GM18907 (cell line): ENCODE results near the gene MRPL34.
"Not testable (repeated sequence)": the region's sequence is repeated elsewhere in the genome, so short reads cannot be mapped to it uniquely, and the experiment has no call there.

Source experiments
- ATAC-seq: cut with Tn5 transposase; IDR thresholded peaks from one replicate; pipeline ENCODE4 v1.9.1; 2021; ENCODE audit warnings: mild to moderate bottlenecking, moderate library complexity; ENCODE audit not compliant: unreplicated experiment

MRPL34 gene

DNA sequence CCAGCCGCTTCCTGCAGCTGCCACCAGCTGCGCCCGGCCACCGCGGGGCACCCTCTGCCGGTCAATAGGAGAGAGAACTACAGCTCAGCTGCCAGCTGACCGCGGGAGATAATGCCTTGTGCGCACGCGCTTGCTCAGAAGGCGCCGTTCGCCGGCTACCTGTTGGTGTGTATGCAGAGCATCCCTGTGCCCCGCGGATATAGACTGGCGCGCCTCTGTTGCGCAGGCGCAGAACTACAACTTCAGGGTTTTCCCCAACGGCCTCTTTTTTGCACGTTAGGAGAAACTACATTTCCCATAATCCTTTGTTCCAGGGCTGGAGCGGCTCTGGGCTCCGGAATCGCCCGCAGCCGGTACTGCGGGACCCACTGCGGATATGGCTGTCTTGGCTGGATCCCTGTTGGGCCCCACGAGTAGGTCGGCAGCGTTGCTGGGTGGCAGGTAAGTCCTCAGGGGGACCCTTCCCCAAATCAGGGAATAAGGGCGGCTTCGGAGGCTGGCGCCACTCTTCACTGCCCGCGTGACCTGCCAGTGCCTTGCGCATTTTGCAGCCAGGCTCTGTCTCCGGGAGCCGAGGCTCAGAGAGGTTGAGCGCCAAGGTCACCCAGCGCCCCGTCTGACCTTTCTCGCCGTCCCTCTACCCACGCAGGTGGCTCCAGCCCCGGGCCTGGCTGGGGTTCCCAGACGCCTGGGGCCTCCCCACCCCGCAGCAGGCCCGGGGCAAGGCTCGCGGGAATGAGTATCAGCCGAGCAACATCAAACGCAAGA, at the start of gene MRPL34:
Gene MRPL34, plus strand, starts transcription at position 356 of the 768 bp plus-strand sequence. Its CDS starts 21 bp downstream, at position 377.
- peak; percentile 74 for ATAC-seq

DNA sequence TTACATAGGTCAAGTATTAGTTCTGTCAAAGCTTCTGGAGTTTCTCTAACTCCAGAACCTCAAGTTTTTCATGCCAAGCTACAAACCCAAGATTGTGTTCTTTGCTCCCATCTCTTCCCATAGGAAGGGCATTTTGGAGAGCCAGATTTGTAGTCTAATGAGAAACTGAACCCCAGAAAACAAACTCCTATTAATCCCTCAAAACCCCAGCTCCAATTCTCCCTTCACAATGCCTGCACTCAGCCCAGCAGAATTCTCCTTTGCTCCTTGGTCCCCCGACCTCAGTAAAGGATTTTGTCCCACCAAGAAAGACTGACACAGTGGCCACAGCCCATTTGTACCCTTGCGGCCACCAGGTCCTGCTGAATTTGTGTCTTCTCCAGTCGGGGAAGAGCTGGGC, 49.5 kb upstream of the MRPL34 start:
- no peak for ATAC-seq

DNA sequence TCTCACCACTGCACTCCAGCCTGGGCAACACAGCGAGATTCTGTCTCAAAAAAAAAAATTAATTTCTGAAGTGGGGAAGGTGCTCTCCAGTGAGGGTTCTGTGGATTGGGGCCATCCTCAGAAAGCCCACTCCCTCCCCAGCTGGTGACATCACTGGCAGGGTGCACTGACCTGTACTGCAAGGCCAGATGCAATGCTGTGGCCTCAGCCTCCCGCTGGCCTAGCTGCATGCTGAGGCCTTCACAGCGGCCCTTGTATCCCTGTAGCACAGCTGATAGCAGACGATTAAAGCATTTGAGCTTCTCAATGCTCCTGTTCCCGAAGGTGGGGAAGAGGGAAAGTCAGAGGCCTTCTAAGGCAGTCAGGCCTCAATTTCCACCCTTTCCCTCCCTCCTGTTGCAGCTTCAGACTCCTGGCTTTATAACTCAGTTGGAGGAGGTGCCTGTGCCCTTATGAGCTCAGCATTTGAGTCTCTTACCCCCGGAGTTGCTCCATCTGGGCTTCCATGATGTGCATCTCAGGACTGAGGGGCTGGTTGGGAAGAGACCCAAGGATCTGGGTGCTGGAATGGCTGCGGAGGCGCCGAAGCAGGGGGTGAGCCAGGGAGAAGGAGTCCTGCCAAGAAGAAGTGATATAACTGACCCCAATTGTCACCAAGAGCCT, 46.4 kb upstream of the MRPL34 start:
- ATAC-seq = no peak

DNA sequence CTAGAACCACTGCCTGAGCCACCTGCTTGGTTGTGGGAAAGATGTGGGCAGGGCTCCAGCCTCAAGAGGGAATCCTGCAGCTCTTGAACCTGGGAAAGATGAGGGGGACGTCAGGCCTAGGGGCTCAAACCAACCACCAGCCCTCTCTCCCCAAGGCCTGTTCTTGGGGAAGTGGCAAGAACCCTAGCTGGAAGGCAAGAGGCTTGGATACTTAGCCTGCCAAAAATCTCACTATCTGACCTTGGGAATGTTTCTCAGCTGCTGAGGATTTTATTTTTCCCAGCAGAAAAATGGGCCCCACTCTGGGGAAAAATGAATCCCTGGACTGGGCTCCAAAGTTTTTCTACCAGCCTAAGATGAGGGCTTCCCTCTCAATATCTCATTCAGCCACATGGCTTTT, 45.7 kb upstream of the MRPL34 start:
- ATAC-seq = no peak

DNA sequence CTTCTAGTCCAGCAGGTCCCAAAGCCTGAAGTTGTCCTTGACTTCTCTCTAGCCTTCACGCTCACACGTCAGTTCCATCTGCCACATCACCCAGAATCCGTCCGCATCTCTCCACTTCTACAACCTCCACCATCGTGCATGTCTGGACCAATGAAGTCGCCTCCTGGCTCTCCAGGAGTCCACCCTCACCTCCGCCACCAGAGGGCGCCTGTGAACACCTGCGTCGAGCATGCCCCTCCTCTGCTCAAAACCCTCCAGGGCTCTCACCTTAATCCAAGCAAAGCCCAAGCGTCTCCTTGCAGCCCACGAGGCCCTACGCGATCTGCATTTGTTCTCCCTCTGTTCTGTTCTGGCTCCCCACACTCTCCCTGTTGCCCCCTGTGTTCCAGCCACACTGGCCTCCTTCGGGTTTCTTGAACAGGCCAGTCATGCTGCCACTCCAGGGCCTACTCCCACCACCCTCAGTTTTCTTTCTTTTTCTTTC, 44.8 kb upstream of the MRPL34 start:
- ATAC-seq = no peak

DNA sequence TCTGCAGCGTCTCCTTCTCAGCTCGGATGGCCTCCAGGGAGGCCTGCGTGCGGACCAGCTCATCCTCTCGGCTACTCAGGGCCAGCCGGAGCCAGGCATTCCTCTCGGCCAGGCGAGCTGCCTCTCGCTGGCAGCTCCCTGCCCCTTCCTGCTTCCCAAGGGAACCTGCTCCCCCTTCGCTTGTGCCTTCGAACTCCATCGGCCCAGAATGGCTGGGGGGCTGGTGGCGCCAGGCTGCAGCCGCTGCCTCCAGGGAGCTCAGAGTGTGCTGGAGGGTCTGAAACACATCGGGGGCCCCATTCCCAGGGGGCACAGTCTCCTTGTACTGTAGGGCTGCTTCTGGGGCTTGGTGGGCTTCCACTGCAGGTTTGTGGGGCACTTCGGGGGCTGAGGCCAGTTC, 43.1 kb upstream of the MRPL34 start:
- no peak for ATAC-seq

DNA sequence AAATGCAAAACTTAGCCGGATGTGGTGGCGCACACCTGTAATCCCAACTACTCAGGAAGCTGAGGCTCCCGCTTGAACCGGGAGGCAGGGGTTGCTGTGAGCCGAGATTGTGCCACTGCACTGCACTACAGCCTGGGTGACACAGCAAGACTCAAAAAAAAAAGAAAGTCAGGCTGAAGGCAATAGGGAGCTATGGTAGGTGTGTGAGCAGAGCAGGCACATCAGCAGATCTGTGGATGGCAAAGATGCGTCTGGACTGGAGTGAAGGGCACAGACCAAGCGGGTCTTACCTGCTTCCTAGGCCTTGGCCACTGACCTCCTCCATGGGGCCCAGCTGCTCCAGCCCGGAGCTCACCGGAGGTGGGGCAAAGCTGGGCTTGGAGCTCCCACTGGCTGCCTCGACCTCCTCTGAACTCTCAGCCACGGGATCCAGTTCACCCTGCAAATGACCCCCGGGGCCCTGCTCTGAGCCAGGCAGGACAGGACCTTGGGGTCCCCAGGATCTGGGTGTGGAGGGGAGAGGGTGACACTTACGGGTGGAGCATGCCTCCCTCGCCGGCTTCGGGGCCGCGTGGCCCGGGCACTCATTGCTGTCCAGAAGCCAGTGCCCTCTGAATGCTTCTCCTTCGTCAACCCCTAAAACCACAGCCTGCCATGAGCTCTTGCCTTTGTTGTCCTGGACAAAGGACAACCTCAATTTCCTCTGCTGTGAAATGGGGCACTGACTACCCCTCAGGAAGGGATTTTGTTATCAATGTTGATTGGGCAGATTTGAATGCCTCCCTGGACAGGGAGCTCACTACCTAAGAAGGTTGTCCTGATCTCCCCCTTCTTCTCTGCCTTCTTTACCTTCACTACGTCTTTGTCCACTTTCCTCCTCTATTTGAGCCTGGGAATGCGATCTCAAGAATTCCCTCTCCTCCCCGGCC, 41.7 kb upstream of the MRPL34 start:
- ATAC-seq = no peak

DNA sequence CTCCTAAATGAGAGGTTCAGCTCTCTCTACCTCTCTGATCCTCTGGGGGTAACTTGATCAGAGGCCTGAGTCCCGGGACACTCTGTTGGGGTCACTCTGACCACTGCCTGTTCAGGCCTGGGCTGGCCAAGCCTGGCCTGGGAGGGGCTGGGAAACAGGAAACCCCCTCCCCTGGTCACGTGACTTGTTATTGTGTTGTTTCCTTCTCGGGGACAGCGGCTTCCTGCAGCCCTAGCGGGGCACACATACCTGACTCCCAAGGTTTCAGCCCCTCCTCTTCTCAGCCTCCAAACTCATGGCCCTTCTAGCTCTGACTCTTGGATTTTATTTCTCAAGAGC, 41.1 kb upstream of the MRPL34 start, which contains the start of gene USHBP1:
Gene USHBP1, minus strand, starts transcription at position 105 of the 339 bp plus-strand sequence. CDS start 446 bp downstream, outside the sequence.
- ATAC-seq = no peak

DNA sequence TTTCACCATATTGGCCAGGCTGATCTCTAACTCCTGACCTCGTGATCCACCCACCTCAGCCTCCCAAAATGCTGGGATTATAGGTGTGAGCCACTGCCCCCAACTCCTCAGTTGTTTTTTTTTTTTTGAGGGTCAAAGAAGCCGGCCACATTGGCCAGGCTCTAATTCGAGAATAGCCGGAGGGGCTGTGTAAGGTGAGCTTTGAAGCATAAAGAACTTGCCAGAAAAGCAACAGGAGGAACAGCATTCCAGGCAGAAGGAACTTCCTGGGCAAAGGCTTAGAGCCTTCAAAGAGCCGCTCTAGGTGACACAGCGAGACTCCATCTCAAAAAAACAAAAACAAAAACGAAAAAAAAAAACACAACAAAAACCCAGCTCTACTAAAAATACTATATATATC, 39.6 kb upstream of the MRPL34 start:
- no peak for ATAC-seq

DNA sequence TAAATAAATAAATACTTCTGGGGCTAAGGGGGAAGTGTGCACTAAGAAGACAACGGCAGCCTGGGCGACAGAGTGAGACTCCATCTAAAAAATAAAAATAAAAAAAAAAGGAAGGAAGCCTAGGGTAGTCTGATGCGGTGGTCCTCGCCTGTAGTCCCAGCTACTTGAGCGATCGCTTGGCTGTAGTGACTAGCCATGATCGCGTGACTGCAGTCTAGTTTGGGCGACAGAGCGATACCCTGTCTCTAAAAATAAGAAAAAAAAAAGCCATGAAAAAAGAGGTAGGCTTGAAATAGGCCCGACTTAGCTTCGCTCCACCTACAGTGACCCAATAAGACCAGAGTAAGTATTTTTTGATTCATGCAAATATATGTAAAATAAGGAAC, 39.1 kb upstream of the MRPL34 start:
- ATAC-seq = peak; percentile 28

DNA sequence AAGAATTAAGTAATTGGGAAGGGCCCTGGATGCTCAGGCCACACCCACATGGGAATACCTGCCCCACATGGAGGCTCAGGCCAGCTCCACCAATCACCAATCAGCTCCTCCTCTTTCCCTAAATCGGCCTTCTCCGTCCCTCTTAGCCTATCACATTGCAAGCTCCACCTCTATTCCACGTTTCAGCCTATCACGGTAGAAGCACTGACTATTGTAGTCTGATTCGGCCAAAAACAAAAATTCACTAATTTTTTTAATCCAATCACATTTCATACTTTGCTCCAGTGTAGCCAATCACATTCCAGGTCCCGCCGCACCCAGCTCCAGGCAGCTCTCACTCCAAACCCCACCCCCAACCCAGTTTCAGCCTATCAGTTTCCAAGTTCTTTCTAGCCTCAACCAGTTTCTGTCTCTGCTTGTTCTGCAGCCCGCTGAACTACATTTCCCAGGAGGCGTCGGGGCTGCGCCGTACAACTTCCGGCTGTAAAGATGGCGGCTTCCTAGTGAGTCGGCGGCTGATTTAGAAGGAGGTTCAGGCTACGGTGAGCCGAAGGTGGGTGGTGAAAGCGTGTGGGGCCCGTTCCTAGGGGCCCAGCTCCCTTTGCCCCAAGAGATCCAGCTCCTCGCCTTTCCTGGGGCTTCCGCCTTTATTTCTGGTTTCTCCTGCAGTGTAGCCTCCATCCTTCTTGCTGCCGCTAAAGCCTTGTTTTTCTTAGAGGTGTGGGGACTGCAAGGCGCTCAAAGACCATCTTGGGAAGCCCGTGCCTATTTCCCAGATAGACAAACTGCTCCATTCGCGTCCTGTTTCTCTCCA, 38.5 kb upstream of the MRPL34 start, which contains the start of gene BABAM1:
Gene BABAM1, plus strand, starts transcription at position 469 of the 814 bp plus-strand sequence. CDS start 1,364 bp downstream, outside the sequence.
- ATAC-seq = peak; percentile 89

DNA sequence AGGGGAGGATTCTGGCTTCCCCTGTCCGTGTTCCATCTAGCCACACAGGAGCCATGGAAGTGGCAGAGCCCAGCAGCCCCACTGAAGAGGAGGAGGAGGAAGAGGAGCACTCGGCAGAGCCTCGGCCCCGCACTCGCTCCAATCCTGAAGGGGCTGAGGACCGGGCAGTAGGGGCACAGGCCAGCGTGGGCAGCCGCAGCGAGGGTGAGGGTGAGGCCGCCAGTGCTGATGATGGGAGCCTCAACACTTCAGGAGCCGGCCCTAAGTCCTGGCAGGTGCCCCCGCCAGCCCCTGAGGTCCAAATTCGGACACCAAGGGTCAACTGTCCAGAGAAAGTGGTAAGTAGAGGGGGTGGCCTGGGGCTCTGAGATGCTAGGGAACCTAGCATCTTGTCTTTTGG, 36.9 kb upstream of the MRPL34 start:
- no peak for ATAC-seq

DNA sequence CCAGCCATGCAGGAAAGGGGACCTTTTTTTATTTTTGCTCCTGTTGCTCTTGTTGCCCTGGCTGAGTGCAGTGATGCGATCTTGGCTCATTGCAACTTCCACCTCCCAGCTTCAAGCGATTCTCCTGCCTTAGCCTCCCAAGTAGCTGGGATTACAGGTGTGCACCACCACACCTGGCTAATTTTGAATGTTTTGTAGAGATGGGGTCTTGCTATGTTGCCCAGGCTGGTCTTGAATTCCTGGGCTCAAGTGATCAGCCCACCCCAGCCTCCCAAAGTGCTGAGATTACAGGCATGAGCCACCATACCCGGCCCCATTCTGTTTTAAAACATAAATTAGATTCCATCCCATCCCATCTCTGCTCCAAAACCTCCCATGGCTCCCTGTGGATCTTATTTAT, 30.8 kb upstream of the MRPL34 start:
- not testable (repeated sequence) for ATAC-seq

DNA sequence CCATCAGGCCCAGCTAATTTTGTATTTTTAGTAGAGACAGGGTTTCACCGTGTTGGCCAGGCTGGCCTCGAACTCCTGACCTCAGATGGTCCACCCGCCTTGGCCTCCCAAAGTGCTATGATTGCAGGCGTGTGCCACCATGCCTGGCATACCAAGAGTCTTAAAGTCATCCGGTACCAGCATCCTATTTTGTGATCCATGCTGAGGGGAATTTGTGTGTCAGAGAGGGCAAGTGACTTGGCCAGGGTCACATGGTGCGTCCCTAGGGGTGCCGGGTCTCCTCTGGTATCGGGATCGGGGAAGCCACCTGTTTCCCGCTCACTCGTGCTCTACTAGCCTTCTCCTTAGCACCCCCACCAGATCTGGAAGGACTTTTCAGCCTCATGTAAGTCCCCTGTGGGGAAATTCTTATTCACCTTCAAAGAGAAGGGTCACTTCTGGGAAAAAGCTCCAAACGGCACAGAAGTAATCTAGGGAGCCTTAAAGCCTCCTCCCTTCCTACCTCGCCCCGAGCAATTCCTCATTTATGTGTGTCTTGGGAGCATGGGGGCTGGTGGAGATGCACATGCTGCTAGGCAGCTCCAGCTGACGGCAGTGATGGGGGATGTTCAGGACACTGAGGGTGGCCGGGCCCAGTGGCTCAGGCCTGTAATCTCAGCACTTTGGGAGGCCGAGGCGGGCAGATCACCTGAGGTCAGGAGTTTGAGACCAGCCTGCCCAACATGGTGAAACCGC, 30.1 kb upstream of the MRPL34 start:
- no peak for ATAC-seq

DNA sequence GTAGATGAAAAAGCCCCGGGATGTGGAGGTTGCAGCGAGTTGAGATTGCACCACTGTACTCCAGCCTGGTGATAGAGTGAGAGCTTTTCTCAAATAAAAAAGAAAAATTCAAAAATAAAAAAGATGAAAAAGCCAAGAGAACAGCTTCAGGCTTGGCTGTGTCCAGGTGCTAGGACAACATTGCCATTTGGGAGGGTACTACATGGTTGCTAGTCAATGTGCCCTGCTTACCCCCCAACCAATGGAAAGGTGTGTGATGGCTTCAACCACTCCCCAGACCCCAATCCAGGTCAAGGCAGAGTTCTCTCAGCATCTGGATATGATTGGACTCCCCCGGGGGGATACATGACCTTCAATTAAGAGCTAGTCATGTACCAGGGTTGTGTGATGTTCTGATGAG, 26.2 kb upstream of the MRPL34 start:
- ATAC-seq = no peak

DNA sequence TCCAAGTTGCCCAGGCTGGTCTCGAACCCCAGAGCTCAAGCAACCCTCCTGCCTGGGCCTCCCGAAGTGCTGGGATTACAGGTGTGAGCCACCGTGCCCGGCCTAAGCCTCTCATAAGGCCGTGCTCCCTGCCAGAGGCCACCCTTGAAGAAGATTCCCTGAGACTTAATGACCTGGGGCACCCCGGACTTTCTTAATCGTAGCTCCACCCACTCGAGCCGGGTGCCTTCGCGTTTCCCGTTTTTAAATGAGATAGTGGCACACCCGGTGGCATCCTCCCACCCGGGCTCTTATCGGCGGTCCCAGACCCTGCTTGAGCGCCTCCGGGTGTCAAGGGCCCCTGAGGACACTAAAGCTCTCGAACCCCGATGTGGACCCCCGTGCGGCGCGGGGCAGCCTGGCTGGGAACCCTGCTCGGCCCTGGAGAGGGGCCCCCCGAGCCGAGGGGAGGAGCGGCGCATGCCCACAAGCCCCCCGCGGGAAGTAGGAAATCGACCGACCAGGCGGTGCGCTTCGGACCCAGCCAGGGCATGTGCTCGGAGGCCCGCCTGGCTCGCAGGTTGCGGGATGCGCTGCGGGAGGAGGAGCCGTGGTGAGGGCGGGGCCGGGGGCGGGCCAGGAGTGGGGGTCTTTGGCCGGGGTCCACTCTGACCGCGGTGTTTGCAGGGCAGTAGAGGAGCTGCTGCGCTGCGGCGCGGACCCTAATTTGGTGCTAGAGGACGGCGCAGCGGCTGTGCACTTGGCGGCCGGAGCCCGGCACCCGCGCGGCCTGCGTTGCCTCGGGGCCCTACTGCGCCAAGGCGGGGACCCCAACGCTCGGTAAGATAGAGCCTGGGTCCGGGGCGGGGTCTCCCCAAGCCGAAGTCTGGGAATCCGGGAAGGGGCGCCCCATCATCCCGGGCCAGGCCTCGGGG, 24.0 kb upstream of the MRPL34 start, which contains the start of gene ANKLE1:
Gene ANKLE1, plus strand, starts transcription at position 511 of the 914 bp plus-strand sequence. Its CDS starts 20 bp downstream, at position 531.
- peak; percentile 23 for ATAC-seq

DNA sequence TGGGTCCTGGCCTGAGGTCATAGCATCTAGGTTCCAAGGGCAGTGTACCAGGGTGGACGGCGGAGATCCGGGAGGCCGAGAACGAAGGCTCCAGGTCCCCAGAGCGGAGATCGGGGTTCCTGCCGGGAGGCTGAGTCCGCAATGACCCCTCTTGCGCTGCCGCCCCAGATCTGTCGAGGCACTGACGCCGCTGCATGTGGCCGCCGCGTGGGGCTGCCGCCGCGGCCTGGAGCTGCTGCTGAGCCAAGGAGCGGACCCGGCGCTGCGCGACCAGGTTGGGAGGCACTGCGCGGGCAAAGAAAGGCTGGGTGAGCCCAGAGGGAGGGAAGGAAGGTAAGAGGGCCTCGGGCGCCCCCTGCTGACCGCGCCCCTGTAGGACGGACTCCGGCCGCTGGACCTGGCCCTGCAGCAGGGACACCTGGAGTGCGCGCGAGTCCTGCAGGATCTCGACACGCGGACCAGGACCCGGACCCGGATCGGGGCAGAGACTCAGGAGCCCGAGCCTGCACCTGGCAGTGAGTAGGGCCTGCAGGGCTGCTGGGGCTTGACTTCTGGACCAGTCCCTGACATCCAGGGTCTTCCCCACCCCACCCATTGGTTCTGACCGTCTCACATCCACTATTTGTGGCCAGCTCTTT, 23.1 kb upstream of the MRPL34 start:
- peak; percentile 74 for ATAC-seq

DNA sequence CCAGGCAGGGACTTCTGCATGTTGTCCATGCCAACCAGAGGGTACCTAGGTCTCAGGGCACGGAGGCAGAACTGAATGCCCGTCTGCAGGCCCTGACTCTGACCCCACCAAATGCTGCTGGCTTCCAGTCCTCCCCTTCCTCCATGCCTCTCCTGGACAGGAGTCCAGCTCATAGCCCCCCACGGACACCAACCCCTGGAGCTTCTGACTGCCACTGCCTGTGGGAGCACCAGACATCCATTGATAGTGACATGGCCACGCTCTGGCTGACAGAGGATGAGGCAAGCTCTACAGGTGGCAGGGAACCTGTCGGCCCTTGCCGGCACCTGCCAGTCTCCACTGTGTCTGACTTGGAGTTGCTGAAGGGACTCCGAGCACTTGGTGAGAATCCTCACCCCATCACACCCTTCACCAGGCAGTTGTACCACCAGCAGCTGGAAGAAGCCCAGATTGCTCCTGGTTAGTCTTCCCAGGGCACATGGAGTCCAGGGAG, 22.1 kb upstream of the MRPL34 start:
- ATAC-seq = no peak
